Heart left ventricle (tissue), 13 donors: ENCODE measurements around the gene DHX36.

ENCODE experiments used
- POLR2A ChIP-seq, 2 donors: fragments of 450-650 bp; IDR thresholded peaks; one replicate each; pipeline ENCODE4 v1.6.1; 2017; ENCODE audit warnings: antibody characterized with exemption in 2 of 2, mild to moderate bottlenecking in 2 of 2, moderate library complexity in 2 of 2
- TF ChIP-seq, protein P1 (sequence below), 12 donors: fragments of 200-600 bp; sonication (generic) in 4 of 12; IDR thresholded peaks; one replicate each; pipeline versions ENCODE4 v1.5.0 to v1.8.0; 2018 to 2022; ENCODE audit warnings: antibody characterized with exemption in 12 of 12, mild to moderate bottlenecking in 5 of 12
- donor health status: ischemic (EF 13 %, LVEDD 7.1; RV severe dilation, severe dysfunction).
- donor health status: DM: no; HTN: yes; CAD: no.
- donor health status: DM: no; HTN: no; CAD: no.
- donor health status: ischemic (EF 25% LVEDD 6.9; RV normal size, moderate dysfunction).
- donor health status: ischemic (EF 25% LVEDD 5.7; RV mildly dilated, moderate dysfunction).
- donor health status: ischemic (EF 35%, LVEDD 5.7; RV mildly dilated, moderate dysfunction).
- donor health status: nonischemic (EF 11% LVEDD 7.7; RV severe dilation, severe dysfunction).
- donor health status: DM: yes; HTN: yes; CAD: no.
- donor health status: PGD.
- donor health status: ischemic (EF 29% LVEDD 5.4; RV normal size, mild dysfunction).
- donor health status: nonischemic (EF 23%, LVEDD 6.1; RV moderate dilation, normal function).

DNA sequence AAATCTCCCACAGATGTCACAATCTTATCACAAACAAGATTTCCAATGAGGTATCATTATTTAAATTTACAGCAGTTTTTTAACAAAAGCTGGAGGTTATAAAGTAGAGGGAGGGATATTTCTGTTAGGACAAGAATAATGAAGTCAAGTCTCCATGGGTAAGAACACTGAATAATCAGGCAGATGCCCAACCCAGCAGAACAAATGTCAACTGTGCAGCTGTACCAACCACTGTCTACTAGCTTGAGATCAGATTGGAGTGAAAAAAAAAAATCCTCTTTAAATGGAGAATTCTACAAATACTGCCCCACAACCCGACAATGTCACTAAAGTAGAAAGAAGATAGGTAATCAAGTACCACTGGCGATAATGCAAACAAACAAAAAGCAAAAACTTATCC is 30.3 kb downstream of the DHX36 start:
- TF ChIP-seq, protein P1, sequence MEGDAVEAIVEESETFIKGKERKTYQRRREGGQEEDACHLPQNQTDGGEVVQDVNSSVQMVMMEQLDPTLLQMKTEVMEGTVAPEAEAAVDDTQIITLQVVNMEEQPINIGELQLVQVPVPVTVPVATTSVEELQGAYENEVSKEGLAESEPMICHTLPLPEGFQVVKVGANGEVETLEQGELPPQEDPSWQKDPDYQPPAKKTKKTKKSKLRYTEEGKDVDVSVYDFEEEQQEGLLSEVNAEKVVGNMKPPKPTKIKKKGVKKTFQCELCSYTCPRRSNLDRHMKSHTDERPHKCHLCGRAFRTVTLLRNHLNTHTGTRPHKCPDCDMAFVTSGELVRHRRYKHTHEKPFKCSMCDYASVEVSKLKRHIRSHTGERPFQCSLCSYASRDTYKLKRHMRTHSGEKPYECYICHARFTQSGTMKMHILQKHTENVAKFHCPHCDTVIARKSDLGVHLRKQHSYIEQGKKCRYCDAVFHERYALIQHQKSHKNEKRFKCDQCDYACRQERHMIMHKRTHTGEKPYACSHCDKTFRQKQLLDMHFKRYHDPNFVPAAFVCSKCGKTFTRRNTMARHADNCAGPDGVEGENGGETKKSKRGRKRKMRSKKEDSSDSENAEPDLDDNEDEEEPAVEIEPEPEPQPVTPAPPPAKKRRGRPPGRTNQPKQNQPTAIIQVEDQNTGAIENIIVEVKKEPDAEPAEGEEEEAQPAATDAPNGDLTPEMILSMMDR (IDR thresholded peaks at IDR 0.05) = no peak
- no peak for TF ChIP-seq POLR2A (IDR thresholded peaks at IDR 0.05)
